C4-2B (cell line): ENCODE results near the gene TXNRD3.

ENCODE experiments used
- ZFX ChIP-seq: fragments of 450-650 bp; IDR thresholded peaks from 2 replicates; pipeline ENCODE4 v1.6.1; 2017
- TF ChIP-seq, protein P1 (sequence below): fragments of 450-650 bp; conservative IDR thresholded peaks from 2 replicates; pipeline ENCODE4 v1.5.1; 2017; ENCODE audit warnings: mild to moderate bottlenecking

DNA sequence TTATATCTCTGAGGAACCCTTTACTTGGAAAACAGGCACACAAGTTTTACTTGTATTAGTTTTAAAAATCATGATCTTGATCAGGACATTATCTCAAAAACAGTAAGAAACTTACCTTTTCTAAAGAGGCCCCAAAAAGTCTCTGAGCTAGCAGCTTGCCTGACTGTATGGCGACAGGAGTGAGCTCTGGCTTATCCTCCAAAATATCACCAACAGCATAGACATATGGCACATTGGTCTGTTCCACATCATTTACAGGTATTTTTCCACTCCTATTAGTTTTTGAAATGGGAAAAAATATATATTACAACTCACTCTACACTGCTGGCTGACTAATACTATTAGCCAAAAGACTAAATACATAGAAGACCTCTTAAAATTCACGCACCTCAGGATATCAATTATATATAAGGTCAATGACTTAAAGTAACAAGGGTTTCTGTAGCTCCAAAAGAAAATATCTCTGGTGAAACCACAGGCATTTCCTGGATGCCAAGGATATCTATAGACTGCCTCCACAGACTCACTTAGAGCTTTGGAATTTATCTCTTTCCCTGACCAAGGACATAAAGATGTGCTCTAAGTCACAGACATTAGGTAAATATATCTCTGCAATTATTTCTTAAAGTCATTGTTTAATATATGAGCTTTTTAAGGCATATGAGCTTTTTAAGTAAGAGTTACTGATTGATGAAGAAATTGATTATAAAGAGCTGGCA is 33.1 kb downstream of the TXNRD3 start:
- TF ChIP-seq, protein P1, sequence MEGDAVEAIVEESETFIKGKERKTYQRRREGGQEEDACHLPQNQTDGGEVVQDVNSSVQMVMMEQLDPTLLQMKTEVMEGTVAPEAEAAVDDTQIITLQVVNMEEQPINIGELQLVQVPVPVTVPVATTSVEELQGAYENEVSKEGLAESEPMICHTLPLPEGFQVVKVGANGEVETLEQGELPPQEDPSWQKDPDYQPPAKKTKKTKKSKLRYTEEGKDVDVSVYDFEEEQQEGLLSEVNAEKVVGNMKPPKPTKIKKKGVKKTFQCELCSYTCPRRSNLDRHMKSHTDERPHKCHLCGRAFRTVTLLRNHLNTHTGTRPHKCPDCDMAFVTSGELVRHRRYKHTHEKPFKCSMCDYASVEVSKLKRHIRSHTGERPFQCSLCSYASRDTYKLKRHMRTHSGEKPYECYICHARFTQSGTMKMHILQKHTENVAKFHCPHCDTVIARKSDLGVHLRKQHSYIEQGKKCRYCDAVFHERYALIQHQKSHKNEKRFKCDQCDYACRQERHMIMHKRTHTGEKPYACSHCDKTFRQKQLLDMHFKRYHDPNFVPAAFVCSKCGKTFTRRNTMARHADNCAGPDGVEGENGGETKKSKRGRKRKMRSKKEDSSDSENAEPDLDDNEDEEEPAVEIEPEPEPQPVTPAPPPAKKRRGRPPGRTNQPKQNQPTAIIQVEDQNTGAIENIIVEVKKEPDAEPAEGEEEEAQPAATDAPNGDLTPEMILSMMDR, result no peak
- no peak for TF ChIP-seq ZFX
